ENCODE results near the gene SEMA3D. TPM values are rescaled to one million over a fixed set of nuclear protein-coding genes. Genes with fewer than 3 reads are reported as not detected.

The SEMA3D gene
- total RNA-seq, 2 experiments from 2014 or later, result not detected

DNA sequence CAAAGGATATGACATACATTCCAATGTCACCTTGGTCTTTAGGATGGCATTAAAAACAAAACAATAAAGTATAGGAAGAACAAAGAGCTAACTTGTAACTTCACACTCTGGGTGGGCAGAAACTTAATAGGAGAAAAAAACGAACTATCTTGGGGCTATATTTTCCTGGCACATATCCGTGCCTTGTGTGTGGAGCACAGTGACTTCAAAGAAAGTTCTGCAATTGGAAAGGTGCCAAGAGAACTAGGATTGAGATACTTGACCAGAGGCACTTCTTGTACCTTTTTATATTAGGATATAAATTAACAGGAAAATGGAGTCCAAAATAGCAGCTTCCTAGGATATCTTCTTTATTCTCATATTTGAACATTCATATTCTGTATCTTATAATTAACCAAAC is 148.4 kb downstream of the SEMA3D start:
- ChIA-PET CTCF (interaction anchor here (1.0 kb wide), 1 partner anchor 12 kb away, joined by 3 read pairs; no protein-coding TSS in a partner anchor), POLR2A (no interaction called here)
- ATAC-seq, result no peak
- no peak for DNase-seq
- Mint-ChIP-seq H3K36me3 (ENCODE audit: low read depth) (no peaks in the 10 kb centered on the region), H3K27ac (no peak overlapping the region), H3K9me3 (ENCODE audit: insufficient read depth) (no peaks in the 10 kb centered on the region), H3K27me3 (ENCODE audit: low read depth) (no peaks in the 10 kb centered on the region), H3K4me3 (no peak overlapping the region), H3K4me1 (ENCODE audit: low read depth) (no peaks in the 10 kb centered on the region)

DNA sequence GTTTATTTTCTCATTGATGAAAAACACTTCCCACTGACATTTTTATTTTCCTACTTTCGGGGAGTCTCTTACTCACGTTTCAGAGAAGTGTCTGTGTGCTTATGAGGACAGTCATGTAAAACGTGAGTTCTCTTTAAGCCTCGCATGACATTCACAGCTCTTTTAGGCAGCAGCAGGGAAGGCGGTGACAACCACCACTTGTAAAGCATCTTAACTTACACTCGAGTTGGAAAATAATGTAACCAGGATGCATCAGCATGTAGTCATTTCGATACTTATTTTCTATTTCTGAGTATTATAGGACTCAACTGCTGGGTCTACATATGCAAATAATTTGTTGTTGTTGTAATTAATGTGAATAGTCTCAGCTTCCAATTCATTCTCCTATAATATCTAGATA is 153.6 kb downstream of the SEMA3D start:
- no peaks in the 10 kb centered on the region for H3K4me1 Mint-ChIP-seq (ENCODE audit: low read depth)
- no peak overlapping the region for H3K4me3 Mint-ChIP-seq
- ChIA-PET CTCF (no interaction called here), POLR2A (no interaction called here)
- no peak for DNase-seq
- no peaks in the 10 kb centered on the region for H3K27me3 Mint-ChIP-seq (ENCODE audit: low read depth)
- H3K36me3 Mint-ChIP-seq (ENCODE audit: low read depth), result no peaks in the 10 kb centered on the region
- no peaks in the 10 kb centered on the region for H3K9me3 Mint-ChIP-seq (ENCODE audit: insufficient read depth)
- H3K27ac Mint-ChIP-seq, result no peak overlapping the region
- ATAC-seq, result no peak

DNA sequence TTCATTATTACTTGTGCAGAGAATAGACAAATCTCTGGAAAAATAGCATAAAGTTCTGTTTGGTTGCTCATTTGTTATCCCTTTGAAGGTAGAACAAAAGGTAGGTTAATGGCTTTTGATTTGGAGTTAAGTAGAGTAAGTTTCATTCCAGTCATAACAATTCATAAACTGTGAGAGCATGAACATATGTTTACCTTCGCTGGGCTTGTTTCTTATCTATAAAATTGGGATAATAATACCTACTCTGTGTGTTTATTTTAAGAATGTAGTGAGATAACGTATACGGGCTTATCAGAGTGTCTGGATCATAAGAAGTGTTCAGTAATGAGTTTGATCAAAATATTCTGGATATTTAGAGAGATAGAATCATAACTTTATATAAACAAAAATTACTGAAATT is 155.4 kb downstream of the SEMA3D start:
- DNase-seq, result no peak
- ChIA-PET POLR2A (no interaction called here), CTCF (no interaction called here)
- no peak overlapping the region for H3K4me3 Mint-ChIP-seq
- H3K36me3 Mint-ChIP-seq (ENCODE audit: low read depth), result no peaks in the 10 kb centered on the region
- H3K27me3 Mint-ChIP-seq (ENCODE audit: low read depth), result no peaks in the 10 kb centered on the region
- no peaks in the 10 kb centered on the region for H3K9me3 Mint-ChIP-seq (ENCODE audit: insufficient read depth)
- no peaks in the 10 kb centered on the region for H3K4me1 Mint-ChIP-seq (ENCODE audit: low read depth)
- H3K27ac Mint-ChIP-seq, result no peak overlapping the region
- ATAC-seq, result no peak

DNA sequence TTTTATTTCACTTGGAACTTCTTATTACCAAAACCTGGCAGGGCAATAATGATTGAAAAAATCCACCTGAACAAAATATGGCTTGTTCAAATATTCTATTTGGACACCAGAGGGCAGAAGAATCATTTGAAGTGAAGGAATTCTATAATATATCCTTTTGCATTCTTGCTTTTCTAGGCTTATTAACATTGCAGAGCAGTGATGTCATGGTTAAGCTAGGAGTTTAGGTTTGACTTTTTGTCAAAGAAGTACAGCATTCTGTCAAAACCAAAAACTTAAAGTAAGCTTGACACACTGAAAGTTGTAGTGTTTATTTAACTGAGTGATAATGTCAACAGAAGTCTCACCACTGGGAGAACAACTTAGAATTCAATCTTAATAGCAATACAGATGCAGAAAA is 156.0 kb downstream of the SEMA3D start:
- H3K4me1 Mint-ChIP-seq (ENCODE audit: low read depth), result no peaks in the 10 kb centered on the region
- no peak overlapping the region for H3K27ac Mint-ChIP-seq
- DNase-seq (no peak), ATAC-seq (no peak)
- POLR2A ChIA-PET, result no interaction called here
- no peaks in the 10 kb centered on the region for H3K27me3 Mint-ChIP-seq (ENCODE audit: low read depth)
- no peaks in the 10 kb centered on the region for H3K36me3 Mint-ChIP-seq (ENCODE audit: low read depth)
- no peak overlapping the region for H3K4me3 Mint-ChIP-seq
- CTCF ChIA-PET, result no interaction called here
- H3K9me3 Mint-ChIP-seq (ENCODE audit: insufficient read depth), result no peaks in the 10 kb centered on the region

DNA sequence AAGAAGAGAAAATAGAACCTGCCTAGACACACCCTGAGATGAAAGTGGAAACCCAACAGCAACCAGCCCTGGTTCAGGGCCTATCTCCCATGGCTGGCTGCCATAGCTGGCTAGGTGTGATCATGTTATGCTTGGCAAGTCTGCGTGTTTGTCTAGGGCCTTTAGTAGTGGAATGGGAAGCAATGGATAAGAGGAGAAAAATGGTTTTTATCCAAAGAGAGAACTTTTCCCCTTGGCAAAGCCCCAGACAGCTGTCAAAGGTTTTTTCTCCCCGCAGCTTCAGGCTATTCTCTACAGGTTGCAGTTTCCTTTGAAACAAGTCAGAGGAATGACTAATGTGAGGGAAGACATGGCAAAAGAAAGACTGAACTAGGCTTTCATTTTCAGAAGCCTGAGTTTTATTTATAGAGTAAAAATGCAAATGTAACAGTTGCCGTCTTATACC is 161.5 kb downstream of the SEMA3D start:
- Mint-ChIP-seq H3K27ac (no peak overlapping the region), H3K4me1 (ENCODE audit: low read depth) (no peaks in the 10 kb centered on the region), H3K36me3 (ENCODE audit: low read depth) (no peaks in the 10 kb centered on the region), H3K27me3 (ENCODE audit: low read depth) (peaks cover under 1% of the 10 kb centered on the region), H3K4me3 (no peak overlapping the region), H3K9me3 (ENCODE audit: insufficient read depth) (no peaks in the 10 kb centered on the region)
- POLR2A ChIA-PET, result no interaction called here
- CTCF ChIA-PET, result interaction anchor here (1.1 kb wide), 1 partner anchor 16 kb away, joined by 3 read pairs; no protein-coding TSS in a partner anchor
- ATAC-seq, result no peak
- no peak for DNase-seq

DNA sequence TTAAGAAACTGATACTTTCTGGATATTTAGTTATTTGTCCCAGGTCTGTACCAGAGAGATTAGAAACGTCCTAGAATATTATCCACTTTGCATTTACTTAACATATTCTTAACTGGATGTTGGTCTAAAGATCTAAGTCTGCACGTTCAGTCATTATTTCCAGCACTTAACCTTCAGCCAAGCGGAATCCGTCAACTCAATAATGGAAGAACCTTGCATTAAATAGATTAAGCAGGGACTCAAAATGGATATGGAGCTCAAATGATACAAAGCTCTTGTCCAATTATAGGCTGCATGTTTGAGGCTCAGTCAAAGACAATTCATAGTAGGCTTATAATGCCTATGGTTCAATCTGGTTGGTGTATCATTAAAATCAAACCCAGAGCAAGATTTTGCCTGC is 162.9 kb downstream of the SEMA3D start:
- ATAC-seq (no peak), DNase-seq (no peak)
- no peak overlapping the region for H3K27ac Mint-ChIP-seq
- no peaks in the 10 kb centered on the region for H3K9me3 Mint-ChIP-seq (ENCODE audit: insufficient read depth)
- ChIA-PET CTCF (interaction anchor here (1.4 kb wide), 1 partner anchor 1088 kb away, joined by 7 read pairs; no protein-coding TSS in a partner anchor), POLR2A (no interaction called here)
- H3K4me1 Mint-ChIP-seq (ENCODE audit: low read depth), result no peaks in the 10 kb centered on the region
- no peaks in the 10 kb centered on the region for H3K36me3 Mint-ChIP-seq (ENCODE audit: low read depth)
- peaks cover 3% of the 10 kb centered on the region for H3K27me3 Mint-ChIP-seq (ENCODE audit: low read depth)
- no peak overlapping the region for H3K4me3 Mint-ChIP-seq

DNA sequence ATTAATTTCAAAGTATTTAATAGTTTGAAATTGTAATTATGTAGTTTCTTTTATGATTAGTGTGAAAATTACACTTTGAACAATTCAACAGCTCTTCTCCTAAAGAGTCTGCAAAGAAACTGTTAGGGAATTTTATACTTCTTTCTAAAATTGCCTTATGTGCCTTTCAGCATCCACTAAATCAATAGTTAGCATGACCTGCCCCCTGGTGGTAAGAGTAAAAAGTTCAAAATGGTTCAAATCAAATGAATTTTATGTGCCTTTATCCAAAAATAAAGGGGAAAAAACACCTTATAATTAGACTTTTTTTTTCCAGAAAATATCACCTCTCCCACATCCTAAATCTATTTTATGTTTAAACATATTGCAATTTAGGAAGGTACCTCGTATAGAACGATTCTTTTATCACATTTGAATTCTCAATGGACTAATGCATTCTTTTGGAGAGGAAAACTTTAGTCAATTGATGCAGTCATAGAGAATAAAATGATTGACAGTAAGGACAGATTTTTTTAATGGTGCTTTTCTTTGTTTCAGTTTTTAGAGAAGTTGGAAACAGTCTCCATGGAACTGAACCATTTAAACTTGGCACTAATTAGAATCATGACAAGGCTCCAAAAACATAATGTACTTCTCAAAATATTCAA is 163.7 kb downstream of the SEMA3D start:
- ATAC-seq (no peak), DNase-seq (peak; percentile 38)
- H3K36me3 Mint-ChIP-seq (ENCODE audit: low read depth), result no peaks in the 10 kb centered on the region
- H3K9me3 Mint-ChIP-seq (ENCODE audit: insufficient read depth), result no peaks in the 10 kb centered on the region
- peaks cover 3% of the 10 kb centered on the region for H3K27me3 Mint-ChIP-seq (ENCODE audit: low read depth)
- H3K27ac Mint-ChIP-seq, result no peak overlapping the region
- no peak overlapping the region for H3K4me3 Mint-ChIP-seq
- CTCF ChIA-PET, result interaction anchor here (1.2 to 3.0 kb wide), 5 partner anchors 16 to 1087 kb away, joined by 3 to 17 read pairs (median 4); no protein-coding TSS in a partner anchor
- POLR2A ChIA-PET, result no interaction called here
- H3K4me1 Mint-ChIP-seq (ENCODE audit: low read depth), result no peaks in the 10 kb centered on the region

DNA sequence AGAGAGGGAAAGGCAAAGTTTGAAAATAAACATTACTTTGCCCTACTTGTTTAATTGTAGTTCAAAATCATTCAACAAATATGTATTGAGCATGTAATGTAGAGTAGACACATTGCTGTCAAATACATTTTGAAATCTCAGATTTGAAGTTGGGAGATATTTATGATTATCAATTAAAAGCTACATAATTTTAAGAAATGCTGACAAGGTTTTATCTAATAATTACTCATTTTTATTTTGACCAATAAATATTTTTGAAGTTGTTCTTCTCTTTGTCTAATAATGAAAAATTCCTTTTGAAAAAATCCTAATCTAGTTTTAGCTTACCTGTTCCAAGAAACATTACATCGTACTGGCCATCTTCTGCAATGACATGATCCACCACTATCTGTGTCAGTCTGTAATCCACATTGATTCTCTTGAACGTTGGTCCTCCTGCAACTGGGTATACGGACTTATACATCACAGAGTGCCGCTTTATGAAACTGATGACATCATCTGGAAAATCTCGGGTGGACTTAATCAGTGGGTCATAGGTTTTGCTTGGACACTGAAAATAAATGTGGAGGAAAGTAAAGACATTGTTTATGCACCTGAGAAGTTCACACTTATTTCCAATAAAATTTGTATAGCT is 164.7 kb downstream of the SEMA3D start:
- DNase-seq (no peak), ATAC-seq (no peak)
- Mint-ChIP-seq H3K27ac (no peak overlapping the region), H3K36me3 (ENCODE audit: low read depth) (no peaks in the 10 kb centered on the region), H3K4me1 (ENCODE audit: low read depth) (no peaks in the 10 kb centered on the region), H3K9me3 (ENCODE audit: insufficient read depth) (no peaks in the 10 kb centered on the region), H3K4me3 (no peak overlapping the region), H3K27me3 (ENCODE audit: low read depth) (peaks cover 3% of the 10 kb centered on the region)
- CTCF ChIA-PET, result interaction anchor here (1.2 to 3.0 kb wide), 4 partner anchors 15 to 1086 kb away, joined by 3 to 17 read pairs (median 4); no protein-coding TSS in a partner anchor
- POLR2A ChIA-PET, result no interaction called here

DNA sequence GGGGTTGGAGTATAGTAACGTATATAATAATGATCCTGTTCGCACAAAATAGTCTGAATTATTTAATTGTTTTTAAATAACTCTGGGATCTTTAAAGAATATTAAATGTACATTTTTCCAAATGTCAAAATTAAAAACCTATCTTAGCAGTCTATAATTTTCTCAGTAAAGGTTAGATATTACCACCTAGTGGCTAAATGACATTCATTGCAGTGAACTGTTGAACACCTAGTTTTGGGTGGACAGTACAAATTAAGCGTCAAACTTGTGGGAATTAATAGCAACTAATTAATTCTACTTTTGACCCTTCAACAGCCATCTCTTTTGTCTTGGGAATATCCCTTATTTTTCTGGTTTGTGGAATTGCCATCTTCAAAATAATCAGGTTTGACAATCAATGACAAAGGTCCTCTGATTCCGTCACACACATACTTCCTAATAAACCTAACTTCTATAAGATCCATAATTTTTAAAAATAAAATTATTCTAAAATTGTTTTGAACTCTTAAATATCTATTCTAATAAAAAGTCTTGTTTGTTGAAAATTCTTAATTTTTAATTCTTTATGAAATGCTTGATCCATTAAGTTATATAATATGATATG is 165.7 kb downstream of the SEMA3D start:
- DNase-seq (no peak), ATAC-seq (no peak)
- no peaks in the 10 kb centered on the region for H3K9me3 Mint-ChIP-seq (ENCODE audit: insufficient read depth)
- no peaks in the 10 kb centered on the region for H3K36me3 Mint-ChIP-seq (ENCODE audit: low read depth)
- no peak overlapping the region for H3K27ac Mint-ChIP-seq
- no peak overlapping the region for H3K4me3 Mint-ChIP-seq
- H3K4me1 Mint-ChIP-seq (ENCODE audit: low read depth), result no peaks in the 10 kb centered on the region
- CTCF ChIA-PET, result interaction anchor here (3.0 kb wide), 1 partner anchor 1085 kb away, joined by 17 read pairs; no protein-coding TSS in a partner anchor
- POLR2A ChIA-PET, result no interaction called here
- peaks cover 7% of the 10 kb centered on the region for H3K27me3 Mint-ChIP-seq (ENCODE audit: low read depth)

DNA sequence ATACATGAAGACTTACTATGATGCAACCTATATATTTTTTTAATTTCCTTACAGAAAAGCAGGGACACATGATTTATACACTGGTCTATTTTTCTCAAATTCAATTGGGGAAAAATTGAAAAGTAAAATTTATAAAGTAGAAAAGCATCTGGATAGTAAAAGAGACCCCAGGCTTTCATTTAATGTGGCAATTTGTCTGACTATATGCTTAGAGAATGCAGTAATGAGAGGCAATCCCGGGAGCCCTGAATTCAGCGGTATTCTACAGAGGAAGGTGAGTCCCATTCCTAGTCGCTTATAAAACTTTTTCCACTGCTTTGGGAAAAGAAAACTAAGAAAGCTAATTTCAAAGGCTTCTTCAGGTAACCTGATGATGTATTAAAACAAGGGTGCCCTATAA is 167.1 kb downstream of the SEMA3D start:
- DNase-seq (no peak), ATAC-seq (no peak)
- no peaks in the 10 kb centered on the region for H3K36me3 Mint-ChIP-seq (ENCODE audit: low read depth)
- H3K4me1 Mint-ChIP-seq (ENCODE audit: low read depth), result no peaks in the 10 kb centered on the region
- H3K9me3 Mint-ChIP-seq (ENCODE audit: insufficient read depth), result no peaks in the 10 kb centered on the region
- peaks cover 7% of the 10 kb centered on the region for H3K27me3 Mint-ChIP-seq (ENCODE audit: low read depth)
- ChIA-PET POLR2A (no interaction called here), CTCF (no interaction called here)
- H3K4me3 Mint-ChIP-seq, result no peak overlapping the region
- no peak overlapping the region for H3K27ac Mint-ChIP-seq

DNA sequence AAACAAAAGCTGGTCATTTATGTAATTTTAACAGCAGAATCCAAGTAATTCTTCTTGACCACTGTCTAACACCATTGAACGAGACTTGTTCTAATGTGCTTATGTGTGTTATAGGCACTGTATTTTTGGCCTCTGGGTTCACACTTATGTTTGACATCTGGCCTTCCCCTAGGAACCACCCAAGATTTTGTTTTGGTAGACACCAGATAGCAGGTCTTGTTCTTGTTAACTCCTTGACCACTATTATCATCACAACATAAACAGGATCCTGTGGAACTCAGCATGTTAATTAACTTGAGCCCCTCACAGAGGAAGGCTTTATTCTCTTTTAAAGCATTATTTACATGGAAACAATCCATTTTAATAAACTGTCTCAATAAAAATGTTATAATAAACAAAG is 167.7 kb downstream of the SEMA3D start:
- CTCF ChIA-PET, result no interaction called here
- no peak for ATAC-seq
- H3K4me1 Mint-ChIP-seq (ENCODE audit: low read depth), result no peaks in the 10 kb centered on the region
- H3K27me3 Mint-ChIP-seq (ENCODE audit: low read depth), result peaks cover 7% of the 10 kb centered on the region
- POLR2A ChIA-PET, result no interaction called here
- no peaks in the 10 kb centered on the region for H3K36me3 Mint-ChIP-seq (ENCODE audit: low read depth)
- H3K9me3 Mint-ChIP-seq (ENCODE audit: insufficient read depth), result no peaks in the 10 kb centered on the region
- DNase-seq, result no peak
- H3K27ac Mint-ChIP-seq, result no peak overlapping the region
- H3K4me3 Mint-ChIP-seq, result no peak overlapping the region

DNA sequence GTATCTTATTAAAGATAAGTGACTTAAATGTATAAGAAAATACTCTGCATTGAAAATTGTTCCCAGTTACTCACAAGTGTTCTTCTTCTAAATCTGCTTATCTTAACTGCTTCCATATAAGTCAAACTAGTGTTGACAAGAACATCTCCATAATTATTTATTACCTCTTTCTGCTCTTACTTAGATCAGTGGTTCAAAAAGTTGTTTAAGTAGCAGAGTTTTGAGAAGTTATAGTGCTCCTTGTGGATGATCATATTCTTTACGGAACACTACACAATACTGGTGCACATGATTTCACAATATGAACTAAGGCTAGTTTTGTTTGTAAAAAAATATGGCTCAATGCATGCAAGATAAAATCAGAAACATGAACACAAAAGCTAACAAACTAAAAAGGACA is 168.4 kb downstream of the SEMA3D start:
- DNase-seq (no peak), ATAC-seq (no peak)
- Mint-ChIP-seq H3K9me3 (ENCODE audit: insufficient read depth) (no peaks in the 10 kb centered on the region), H3K27me3 (ENCODE audit: low read depth) (peaks cover 7% of the 10 kb centered on the region), H3K4me3 (no peak overlapping the region), H3K36me3 (ENCODE audit: low read depth) (no peaks in the 10 kb centered on the region), H3K27ac (no peak overlapping the region), H3K4me1 (ENCODE audit: low read depth) (no peaks in the 10 kb centered on the region)
- POLR2A ChIA-PET, result no interaction called here
- CTCF ChIA-PET, result no interaction called here
